GM12878 (cell line): ENCODE results near the gene YWHAG. TPM values are rescaled to one million over a fixed set of nuclear protein-coding genes. Genes with fewer than 3 reads are reported as not detected.
A peak's percentile ranks its signal among the peaks of the same experiment; 100 is the strongest.

ENCODE experiments used
- BCLAF1 ChIP-seq: fragments of 450-650 bp; IDR thresholded peaks from 2 replicates; pipeline ENCODE4 v1.6.1; 2017; ENCODE audit warnings: antibody characterized with exemption, mild to moderate bottlenecking, moderate library complexity
- CBX3 ChIP-seq: fragments of 200-600 bp; sonication (generic); IDR thresholded peaks from 2 replicates; pipeline ENCODE4 v1.6.1; 2016; ENCODE audit warnings: low read depth, borderline replicate concordance
- EGR1 ChIP-seq, 2 experiments: IDR thresholded peaks; 1 replicate in 1 of 2; 2 replicates in 1 of 2; pipeline ENCODE4 v1.6.1; 2011 to 2012; ENCODE audit warnings: low read depth in 2 of 2, low read length in 2 of 2, borderline replicate concordance in 1 of 2, mild to moderate bottlenecking in 1 of 2, moderate library complexity in 1 of 2
- ESRRA ChIP-seq: IDR thresholded peaks from 2 replicates; pipeline ENCODE4 v1.6.1; 2012; ENCODE audit warnings: mild to moderate bottlenecking, low read length, improper control_type of control experiment
- HDAC2 ChIP-seq: fragments of 200-600 bp; sonication (generic); IDR thresholded peaks from 2 replicates; pipeline ENCODE4 v1.6.1; 2017
- JUNB ChIP-seq: IDR thresholded peaks from 2 replicates; pipeline ENCODE4 v1.6.1; 2016; ENCODE audit warnings: antibody characterized with exemption, mild to moderate bottlenecking
- MXI1 ChIP-seq: fragments of 150-350 bp; IDR thresholded peaks from 2 replicates; pipeline ENCODE4 v1.6.1; 2011; ENCODE audit warnings: low read depth, mild to moderate bottlenecking, inconsistent platforms, low read length, improper control_type of control experiment
- SRF ChIP-seq, 2 experiments: IDR thresholded peaks; 2 replicates each; pipeline ENCODE4 v1.6.1; 2011; ENCODE audit warnings: low read depth in 2 of 2, low read length in 2 of 2, mild to moderate bottlenecking in 1 of 2, moderate library complexity in 1 of 2
- STAT3 ChIP-seq: IDR thresholded peaks from 2 replicates; pipeline ENCODE4 v1.6.1; 2011; ENCODE audit warnings: low read depth, low read length, improper control_type of control experiment
- ZBTB40 ChIP-seq: fragments of 450-650 bp; IDR thresholded peaks from 2 replicates; pipeline ENCODE4 v1.6.1; 2016; ENCODE audit warnings: mild to moderate bottlenecking, moderate library complexity, borderline replicate concordance
- ZNF217 ChIP-seq: fragments of 450-650 bp; IDR thresholded peaks from 2 replicates; pipeline ENCODE4 v1.6.1; 2017; ENCODE audit warnings: antibody characterized with exemption, mild to moderate bottlenecking
- ZNF274 ChIP-seq: IDR thresholded peaks from one replicate; pipeline ENCODE4 v1.8.0; 2011; ENCODE audit not compliant: insufficient read length, insufficient read depth
- polyA plus RNA-seq, 11 experiments: library from polyadenylated mRNA; depleted of rRNA in 4 of 11; unstranded in 6 of 11; stranded (reverse) in 5 of 11; fragments of >200 nt; fragmentation: Nextera tagmentation in 4 of 11; fragmentation: Illumina TruSeq in 1 of 11; extraction: Ambion mirVana in 4 of 11; extraction: Trizol in 1 of 11; gene quantifications; 1 replicate in 1 of 11; 2 replicates in 10 of 11; pipeline versions ENCODE4 v1.2.1 to v1.2.3, GENCODE V29; 2011 to 2016; ENCODE audit warnings: inconsistent platforms in 2 of 11, missing spikeins in 2 of 11, low read depth in 1 of 11
- total RNA-seq, 4 experiments: library from RNA; depleted of rRNA in 3 of 4; stranded (reverse); fragments of >200 nt in 3 of 4; fragmentation: Illumina TruSeq in 1 of 4; extraction: Trizol in 1 of 4; gene quantifications; 2 replicates each; pipeline versions ENCODE4 v1.2.1 to v1.2.3, GENCODE V29; 2013 to 2021
- TF ChIP-seq, protein P1 (sequence below): IDR thresholded peaks from 2 replicates; pipeline ENCODE4 v1.6.1; 2011; ENCODE audit warnings: borderline replicate concordance, low read depth, mild to moderate bottlenecking, moderate library complexity, low read length; ENCODE audit not compliant: insufficient read depth, poor library complexity, severe bottlenecking
- TF ChIP-seq, protein P2 (sequence below): IDR thresholded peaks from 2 replicates; pipeline ENCODE4 v1.6.1; 2011; ENCODE audit warnings: low read depth, low read length, improper control_type of control experiment, borderline replicate concordance
- TF ChIP-seq, protein P3 (sequence below): fragments of 150-350 bp; IDR thresholded peaks from 2 replicates; pipeline ENCODE4 v1.6.1; 2014; ENCODE audit warnings: mild to moderate bottlenecking, low read depth, low read length

The YWHAG gene
- total and polyA plus RNA-seq, 10 of the 15 experiments (the other 5 are each of a cell fraction or from before 2014, with no cell fraction given): 20.2 to 157 (median 41.3) TPM

DNA sequence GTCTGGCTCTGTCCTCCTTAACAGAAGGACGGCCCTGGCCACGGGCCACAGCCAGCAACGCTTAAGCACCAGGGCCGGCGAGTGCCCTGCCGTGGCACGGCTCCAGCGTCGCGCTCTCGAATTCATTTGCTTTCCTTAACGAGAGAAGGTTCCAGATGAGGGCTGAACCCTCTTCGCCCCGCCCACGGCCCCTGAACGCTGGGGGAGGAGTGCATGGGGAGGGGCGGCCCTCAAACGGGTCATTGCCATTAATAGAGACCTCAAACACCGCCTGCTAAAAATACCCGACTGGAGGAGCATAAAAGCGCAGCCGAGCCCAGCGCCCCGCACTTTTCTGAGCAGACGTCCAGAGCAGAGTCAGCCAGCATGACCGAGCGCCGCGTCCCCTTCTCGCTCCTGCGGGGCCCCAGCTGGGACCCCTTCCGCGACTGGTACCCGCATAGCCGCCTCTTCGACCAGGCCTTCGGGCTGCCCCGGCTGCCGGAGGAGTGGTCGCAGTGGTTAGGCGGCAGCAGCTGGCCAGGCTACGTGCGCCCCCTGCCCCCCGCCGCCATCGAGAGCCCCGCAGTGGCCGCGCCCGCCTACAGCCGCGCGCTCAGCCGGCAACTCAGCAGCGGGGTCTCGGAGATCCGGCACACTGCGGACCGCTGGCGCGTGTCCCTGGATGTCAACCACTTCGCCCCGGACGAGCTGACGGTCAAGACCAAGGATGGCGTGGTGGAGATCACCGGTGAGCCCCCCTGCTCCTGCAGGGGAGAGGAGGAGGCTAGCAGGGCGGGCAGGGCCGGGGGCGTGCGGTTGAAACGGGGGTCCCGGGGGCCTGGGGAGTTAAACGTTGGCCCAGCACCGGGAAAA is 56.2 kb downstream of the YWHAG start, which contains the start of gene HSPB1 (continued):
- TF ChIP-seq EGR1 (IDR thresholded peaks at IDR 0.05; ENCODE audit: borderline replicate concordance in 1 of 2, low read depth in 2 of 2, low read length in 2 of 2) (0 out of 3 replicates have a peak, but pooled peaks of 1 of the 2 experiments have one; percentile 26), MXI1 (peak; percentile 49), ZBTB40 (no peak), STAT3 (no peak), BCLAF1 (no peak), ZNF217 (no peak), SRF (IDR thresholded peaks at IDR 0.05; ENCODE audit: low read depth in 2 of 2, low read length in 2 of 2) (peak in 1 of 2 experiments; percentile 21; a peak in 1 of 4 replicates), ESRRA (no peak), ZNF274 (no peak), CBX3 (no peak), HDAC2 (no peak), JUNB (no peak)
- TF ChIP-seq, protein P1, sequence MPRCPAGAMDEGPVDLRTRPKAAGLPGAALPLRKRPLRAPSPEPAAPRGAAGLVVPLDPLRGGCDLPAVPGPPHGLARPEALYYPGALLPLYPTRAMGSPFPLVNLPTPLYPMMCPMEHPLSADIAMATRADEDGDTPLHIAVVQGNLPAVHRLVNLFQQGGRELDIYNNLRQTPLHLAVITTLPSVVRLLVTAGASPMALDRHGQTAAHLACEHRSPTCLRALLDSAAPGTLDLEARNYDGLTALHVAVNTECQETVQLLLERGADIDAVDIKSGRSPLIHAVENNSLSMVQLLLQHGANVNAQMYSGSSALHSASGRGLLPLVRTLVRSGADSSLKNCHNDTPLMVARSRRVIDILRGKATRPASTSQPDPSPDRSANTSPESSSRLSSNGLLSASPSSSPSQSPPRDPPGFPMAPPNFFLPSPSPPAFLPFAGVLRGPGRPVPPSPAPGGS: no peak
- TF ChIP-seq, protein P2, sequence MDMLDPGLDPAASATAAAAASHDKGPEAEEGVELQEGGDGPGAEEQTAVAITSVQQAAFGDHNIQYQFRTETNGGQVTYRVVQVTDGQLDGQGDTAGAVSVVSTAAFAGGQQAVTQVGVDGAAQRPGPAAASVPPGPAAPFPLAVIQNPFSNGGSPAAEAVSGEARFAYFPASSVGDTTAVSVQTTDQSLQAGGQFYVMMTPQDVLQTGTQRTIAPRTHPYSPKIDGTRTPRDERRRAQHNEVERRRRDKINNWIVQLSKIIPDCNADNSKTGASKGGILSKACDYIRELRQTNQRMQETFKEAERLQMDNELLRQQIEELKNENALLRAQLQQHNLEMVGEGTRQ: no peak
- TF ChIP-seq, protein P3, sequence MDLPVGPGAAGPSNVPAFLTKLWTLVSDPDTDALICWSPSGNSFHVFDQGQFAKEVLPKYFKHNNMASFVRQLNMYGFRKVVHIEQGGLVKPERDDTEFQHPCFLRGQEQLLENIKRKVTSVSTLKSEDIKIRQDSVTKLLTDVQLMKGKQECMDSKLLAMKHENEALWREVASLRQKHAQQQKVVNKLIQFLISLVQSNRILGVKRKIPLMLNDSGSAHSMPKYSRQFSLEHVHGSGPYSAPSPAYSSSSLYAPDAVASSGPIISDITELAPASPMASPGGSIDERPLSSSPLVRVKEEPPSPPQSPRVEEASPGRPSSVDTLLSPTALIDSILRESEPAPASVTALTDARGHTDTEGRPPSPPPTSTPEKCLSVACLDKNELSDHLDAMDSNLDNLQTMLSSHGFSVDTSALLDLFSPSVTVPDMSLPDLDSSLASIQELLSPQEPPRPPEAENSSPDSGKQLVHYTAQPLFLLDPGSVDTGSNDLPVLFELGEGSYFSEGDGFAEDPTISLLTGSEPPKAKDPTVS: peak; percentile 97
